ENCODE data around the gene MFNG.

Gene MFNG

DNA sequence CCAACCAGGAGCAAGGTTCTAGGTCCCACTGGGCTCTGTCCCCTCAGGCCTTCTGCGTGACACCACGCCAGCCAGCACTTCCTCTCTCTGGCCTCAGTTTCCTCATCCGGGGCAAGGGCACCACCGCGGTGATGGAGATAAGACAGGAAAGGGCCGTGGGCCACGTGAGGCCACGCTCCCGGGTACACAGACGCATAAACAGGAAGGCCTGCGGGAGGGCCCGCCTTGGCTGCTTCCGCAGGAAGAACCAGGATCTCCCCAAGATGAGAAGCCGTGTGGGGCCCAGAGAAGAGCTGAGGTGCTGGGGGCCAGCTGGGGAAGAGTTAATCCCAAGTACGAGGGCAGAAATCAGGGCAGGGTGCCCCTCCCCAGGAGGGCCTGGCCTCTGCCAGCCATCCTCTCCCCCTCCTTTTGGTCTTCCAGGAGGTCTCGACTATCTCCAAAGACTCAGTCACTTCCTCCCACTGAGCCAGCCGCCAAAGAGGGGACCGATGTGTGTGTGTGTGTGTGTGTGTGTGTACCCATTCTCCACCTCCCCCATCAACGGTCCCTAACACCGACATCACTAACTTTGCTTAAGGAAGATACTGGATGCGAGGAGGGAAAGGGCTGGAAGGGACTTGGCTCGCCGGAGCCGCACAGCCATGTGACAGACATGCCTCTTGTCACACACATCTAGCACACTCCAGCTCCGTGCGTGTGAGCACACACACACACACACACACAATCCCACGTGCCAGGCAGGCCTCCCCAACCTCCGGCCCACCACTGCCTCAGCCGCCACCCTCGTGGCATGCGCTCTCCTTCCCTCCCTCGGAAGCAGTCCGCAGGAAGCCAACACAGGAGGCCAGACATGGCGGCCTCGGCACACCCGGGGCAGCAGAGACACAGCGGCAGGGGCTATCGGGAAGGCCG lies 1.4 kb downstream of the MFNG start:
- TF ChIP-seq, protein P1, sequence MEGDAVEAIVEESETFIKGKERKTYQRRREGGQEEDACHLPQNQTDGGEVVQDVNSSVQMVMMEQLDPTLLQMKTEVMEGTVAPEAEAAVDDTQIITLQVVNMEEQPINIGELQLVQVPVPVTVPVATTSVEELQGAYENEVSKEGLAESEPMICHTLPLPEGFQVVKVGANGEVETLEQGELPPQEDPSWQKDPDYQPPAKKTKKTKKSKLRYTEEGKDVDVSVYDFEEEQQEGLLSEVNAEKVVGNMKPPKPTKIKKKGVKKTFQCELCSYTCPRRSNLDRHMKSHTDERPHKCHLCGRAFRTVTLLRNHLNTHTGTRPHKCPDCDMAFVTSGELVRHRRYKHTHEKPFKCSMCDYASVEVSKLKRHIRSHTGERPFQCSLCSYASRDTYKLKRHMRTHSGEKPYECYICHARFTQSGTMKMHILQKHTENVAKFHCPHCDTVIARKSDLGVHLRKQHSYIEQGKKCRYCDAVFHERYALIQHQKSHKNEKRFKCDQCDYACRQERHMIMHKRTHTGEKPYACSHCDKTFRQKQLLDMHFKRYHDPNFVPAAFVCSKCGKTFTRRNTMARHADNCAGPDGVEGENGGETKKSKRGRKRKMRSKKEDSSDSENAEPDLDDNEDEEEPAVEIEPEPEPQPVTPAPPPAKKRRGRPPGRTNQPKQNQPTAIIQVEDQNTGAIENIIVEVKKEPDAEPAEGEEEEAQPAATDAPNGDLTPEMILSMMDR (IDR thresholded peaks at IDR 0.05; ENCODE audit: extremely low read depth, missing control alignments): no peak
- DNase-seq (ENCODE audit: low spot score): peak; percentile 85

DNA sequence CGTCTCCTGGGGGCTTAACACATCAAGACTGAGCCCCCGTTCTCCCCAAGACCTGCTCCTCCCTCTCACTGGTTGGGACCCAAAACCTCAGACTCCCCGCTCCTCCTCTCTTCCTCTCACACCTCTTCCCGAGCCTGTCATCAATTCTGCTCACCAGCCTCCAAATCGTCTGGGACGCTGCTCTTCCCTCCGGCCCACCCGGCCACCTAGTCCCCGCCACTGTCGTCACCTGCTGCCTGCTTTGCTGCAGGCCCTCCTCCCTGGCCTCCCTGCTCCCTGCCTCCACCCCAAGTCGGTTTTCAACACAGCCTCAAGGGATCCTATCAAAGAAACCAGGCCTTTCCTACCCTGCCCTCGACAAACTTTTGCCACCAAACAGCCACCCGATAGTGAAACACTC lies 3.1 kb downstream of the MFNG start:
- TF ChIP-seq, protein P1 (IDR thresholded peaks at IDR 0.05; ENCODE audit: extremely low read depth, missing control alignments): no peak
- no peak for DNase-seq (ENCODE audit: low spot score)

DNA sequence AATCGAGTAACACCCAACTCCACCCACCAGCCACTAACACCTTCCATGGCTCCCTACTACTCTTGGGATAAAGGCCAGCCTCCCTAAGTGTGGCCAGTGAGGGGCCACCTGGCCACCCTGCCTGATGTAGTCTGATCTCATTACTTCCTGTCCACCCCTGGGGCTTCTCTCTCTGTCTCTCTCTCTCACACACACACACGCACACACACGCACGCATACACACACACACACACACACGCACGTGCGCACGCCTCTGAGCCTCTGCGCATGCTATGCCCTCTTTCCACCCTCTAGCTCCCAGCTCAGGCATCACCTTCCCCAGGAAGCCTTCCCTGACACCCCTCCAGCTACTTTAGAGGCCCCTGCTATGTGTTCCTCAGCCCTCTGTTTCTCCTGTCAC lies 3.9 kb downstream of the MFNG start:
- TF ChIP-seq, protein P1 (IDR thresholded peaks at IDR 0.05; ENCODE audit: extremely low read depth, missing control alignments): no peak
- DNase-seq (ENCODE audit: low spot score): no peak

DNA sequence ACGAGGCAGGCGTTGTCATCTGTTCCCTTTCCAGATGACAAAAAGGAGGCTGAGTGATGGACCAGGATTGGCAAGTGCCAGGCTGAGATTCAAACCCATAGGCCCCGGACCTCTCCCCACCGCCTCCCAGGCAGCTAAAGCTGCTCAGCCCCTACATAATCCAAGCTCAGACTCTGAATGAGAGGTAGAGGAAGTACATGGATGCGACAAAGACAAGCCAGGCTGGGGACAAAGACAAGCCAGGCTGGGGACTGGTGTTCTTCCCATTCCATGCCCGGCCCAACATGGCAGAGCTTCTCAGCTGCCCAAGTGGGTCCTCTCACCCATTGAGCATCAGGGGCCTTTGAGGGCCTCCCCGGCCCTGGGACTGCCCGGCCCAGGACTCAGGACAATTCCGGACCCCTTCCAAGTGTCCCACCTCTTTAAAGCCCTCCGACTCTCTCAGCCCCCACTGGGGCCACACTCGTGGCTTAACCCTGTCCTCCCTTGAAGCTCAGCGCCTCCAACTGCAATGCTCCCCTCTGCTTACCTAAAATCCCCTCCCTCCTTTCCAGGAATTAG lies 4.8 kb downstream of the MFNG start:
- DNase-seq (ENCODE audit: low spot score): no peak
- TF ChIP-seq, protein P1 (IDR thresholded peaks at IDR 0.05; ENCODE audit: extremely low read depth, missing control alignments): no peak

DNA sequence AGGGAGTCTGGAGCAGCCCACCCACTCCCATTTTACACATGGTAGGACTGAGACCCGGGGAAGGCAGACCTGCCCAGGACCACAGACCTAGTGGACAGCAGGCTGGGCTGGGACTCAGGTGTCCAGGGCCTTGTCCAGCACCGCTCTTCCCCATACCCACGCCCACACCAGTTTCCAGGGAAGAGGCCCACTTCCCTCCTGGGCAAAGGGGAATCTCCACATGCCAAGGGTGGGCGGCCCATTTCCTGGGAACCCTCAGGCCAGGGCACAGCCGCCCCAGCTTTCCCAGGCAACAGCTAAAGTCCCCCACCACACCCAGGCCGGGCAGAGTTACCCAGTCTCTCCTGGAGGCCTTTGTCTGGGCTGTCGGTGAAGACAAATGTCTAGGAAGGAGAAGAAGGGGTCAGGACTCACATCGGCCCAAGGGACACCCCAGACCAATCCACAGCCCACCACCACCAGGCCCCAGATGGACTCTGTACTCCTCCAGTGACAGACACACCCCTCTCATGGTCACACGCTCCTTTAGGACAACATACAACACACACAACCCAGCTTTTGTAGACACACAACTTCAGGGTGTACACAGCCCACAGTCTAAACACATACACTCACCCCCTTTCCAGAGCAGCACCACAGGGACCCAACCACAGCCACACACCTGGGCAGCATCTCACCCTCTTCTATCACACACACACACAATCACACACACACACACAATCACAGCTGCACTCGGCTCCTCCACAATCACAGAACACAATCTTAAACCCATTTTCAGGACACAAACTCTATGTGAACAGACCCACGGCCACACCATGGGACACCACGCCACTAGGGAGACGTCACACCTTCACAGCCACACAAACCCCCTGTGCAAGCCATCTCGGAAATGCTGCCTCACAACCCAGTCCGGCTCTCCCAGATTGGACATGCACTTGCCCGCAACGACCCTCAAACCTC lies 5.5 kb downstream of the MFNG start:
- TF ChIP-seq, protein P1 (IDR thresholded peaks at IDR 0.05; ENCODE audit: extremely low read depth, missing control alignments): no peak
- no peak for DNase-seq (ENCODE audit: low spot score)

DNA sequence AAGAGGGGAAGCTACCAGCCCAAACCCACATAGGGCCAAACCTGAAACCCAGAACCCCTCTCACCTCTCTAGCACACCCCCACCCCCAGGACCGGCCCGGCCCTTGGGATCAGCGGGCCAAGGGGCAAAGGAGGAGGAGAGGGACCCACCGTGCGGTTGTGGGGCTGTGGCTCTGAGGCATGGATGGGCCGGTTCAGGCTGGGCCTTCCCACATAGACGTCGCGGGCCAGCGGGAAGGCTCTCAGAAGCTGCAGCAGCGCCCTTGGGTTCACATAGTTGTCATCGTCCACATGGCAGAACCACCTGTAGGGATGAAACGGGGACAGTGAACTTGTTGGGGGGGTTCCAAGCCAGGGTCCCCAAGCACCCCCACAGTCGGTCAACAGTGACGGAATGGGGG lies 7.0 kb downstream of the MFNG start:
- TF ChIP-seq, protein P1 (IDR thresholded peaks at IDR 0.05; ENCODE audit: extremely low read depth, missing control alignments): no peak
- DNase-seq (ENCODE audit: low spot score): no peak
